Loucy (cell line): ENCODE data around the gene TXNDC16.
A peak's percentile ranks its signal among the peaks of the same experiment; 100 is the strongest.

Experiments
- H2AFZ ChIP-seq: fragments of 200-600 bp; sonication (generic); 2 replicates; pipeline ENCODE4 v1.6.0; 2016; ENCODE audit warnings: antibody characterized with exemption, mild to moderate bottlenecking, low read length, moderate library complexity
- H3F3A ChIP-seq: fragments of 200-600 bp; 2 replicates; pipeline ENCODE4 v1.6.0; 2016; ENCODE audit warnings: antibody characterized with exemption, low read depth, mild to moderate bottlenecking
- H3K27me3 ChIP-seq: fragments of 200-600 bp; sonication (generic); 2 replicates; pipeline ENCODE4 v1.6.1; 2014; ENCODE audit warnings: low read length, mild to moderate bottlenecking; ENCODE audit not compliant: insufficient read depth, poor library complexity, severe bottlenecking
- H3K36me3 ChIP-seq: fragments of 200-600 bp; sonication (generic); 2 replicates; pipeline ENCODE4 v1.6.1; 2016; ENCODE audit warnings: low read length; ENCODE audit not compliant: insufficient read depth
- H3K4me1 ChIP-seq: fragments of 200-600 bp; sonication (generic); 2 replicates; pipeline ENCODE4 v1.5.1; 2014; ENCODE audit warnings: low read length, mild to moderate bottlenecking; ENCODE audit not compliant: insufficient read depth, poor library complexity, severe bottlenecking
- H3K4me2 ChIP-seq: fragments of 200-600 bp; sonication (generic); 2 replicates; pipeline ENCODE4 v1.6.0; 2014; ENCODE audit warnings: antibody characterized with exemption, low read length, low read depth, mild to moderate bottlenecking; ENCODE audit not compliant: poor library complexity, severe bottlenecking
- H3K4me3 ChIP-seq: fragments of 200-600 bp; sonication (generic); 2 replicates; pipeline ENCODE4 v1.5.1; 2014; ENCODE audit warnings: low read length, mild to moderate bottlenecking, mixed read lengths; ENCODE audit not compliant: poor library complexity, severe bottlenecking
- H3K79me2 ChIP-seq: fragments of 200-600 bp; sonication (generic); 2 replicates; pipeline ENCODE4 v1.6.1; 2014; ENCODE audit warnings: low read length; ENCODE audit not compliant: insufficient read depth
- H3K9ac ChIP-seq: fragments of 200-600 bp; sonication (generic); 2 replicates; pipeline ENCODE4 v1.6.0; 2014; ENCODE audit warnings: mild to moderate bottlenecking, low read depth, low read length, moderate library complexity; ENCODE audit not compliant: poor library complexity, severe bottlenecking
- H3K9me2 ChIP-seq: fragments of 200-600 bp; sonication (generic); replicated peaks from 2 replicates; pipeline ENCODE4 v1.6.1; 2016; ENCODE audit warnings: low read depth, low read length, mixed read lengths
- H3K9me3 ChIP-seq: fragments of 200-600 bp; sonication (generic); 2 replicates; pipeline ENCODE4 v1.6.1; 2014; ENCODE audit warnings: mild to moderate bottlenecking, antibody characterized with exemption, low read length, low read depth; ENCODE audit not compliant: insufficient read depth
- H4K20me1 ChIP-seq: fragments of 200-600 bp; sonication (generic); 2 replicates; pipeline ENCODE4 v1.6.0; 2014; ENCODE audit warnings: antibody characterized with exemption, low read length, mild to moderate bottlenecking; ENCODE audit not compliant: insufficient read depth, poor library complexity, severe bottlenecking
- EZH2phosphoT487 ChIP-seq: fragments of 200-600 bp; IDR thresholded peaks from 2 replicates; pipeline ENCODE4 v1.6.1; 2018; ENCODE audit warnings: antibody characterized with exemption, mild to moderate bottlenecking, moderate library complexity, borderline replicate concordance
- TF ChIP-seq, protein P1 (sequence below): fragments of 200-600 bp; sonication (generic); conservative IDR thresholded peaks from 2 replicates; pipeline ENCODE4 v1.5.1; 2014; ENCODE audit warnings: mild to moderate bottlenecking, antibody characterized with exemption, low read length

TXNDC16 gene

GRCh38 chr14:52399921-52400595 lies 152.2 kb downstream of the TXNDC16 start:
- Histone ChIP-seq H3F3A (no peaks in the 10 kb centered on the region), H3K4me1 (peaks cover 35% of the 10 kb centered on the region), H3K36me3 (no peaks in the 10 kb centered on the region), H3K9me2 (no peaks in the 10 kb centered on the region), H3K4me2 (peak overlapping the region; percentile 52), H3K9ac (no peak overlapping the region), H3K4me3 (peak overlapping the region; percentile 9), H3K9me3 (no peaks in the 10 kb centered on the region), H4K20me1 (no peaks in the 10 kb centered on the region), H3K79me2 (no peaks in the 10 kb centered on the region), H3K27me3 (no peaks in the 10 kb centered on the region), H2AFZ (no peak overlapping the region)
- TF ChIP-seq, protein P1, sequence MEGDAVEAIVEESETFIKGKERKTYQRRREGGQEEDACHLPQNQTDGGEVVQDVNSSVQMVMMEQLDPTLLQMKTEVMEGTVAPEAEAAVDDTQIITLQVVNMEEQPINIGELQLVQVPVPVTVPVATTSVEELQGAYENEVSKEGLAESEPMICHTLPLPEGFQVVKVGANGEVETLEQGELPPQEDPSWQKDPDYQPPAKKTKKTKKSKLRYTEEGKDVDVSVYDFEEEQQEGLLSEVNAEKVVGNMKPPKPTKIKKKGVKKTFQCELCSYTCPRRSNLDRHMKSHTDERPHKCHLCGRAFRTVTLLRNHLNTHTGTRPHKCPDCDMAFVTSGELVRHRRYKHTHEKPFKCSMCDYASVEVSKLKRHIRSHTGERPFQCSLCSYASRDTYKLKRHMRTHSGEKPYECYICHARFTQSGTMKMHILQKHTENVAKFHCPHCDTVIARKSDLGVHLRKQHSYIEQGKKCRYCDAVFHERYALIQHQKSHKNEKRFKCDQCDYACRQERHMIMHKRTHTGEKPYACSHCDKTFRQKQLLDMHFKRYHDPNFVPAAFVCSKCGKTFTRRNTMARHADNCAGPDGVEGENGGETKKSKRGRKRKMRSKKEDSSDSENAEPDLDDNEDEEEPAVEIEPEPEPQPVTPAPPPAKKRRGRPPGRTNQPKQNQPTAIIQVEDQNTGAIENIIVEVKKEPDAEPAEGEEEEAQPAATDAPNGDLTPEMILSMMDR: peak; percentile 51
- TF ChIP-seq EZH2phosphoT487: no peak

GRCh38 chr14:52399104-52399503 lies 153.2 kb downstream of the TXNDC16 start:
- no peak overlapping the region for H3K4me3 ChIP-seq
- no peak overlapping the region for H2AFZ ChIP-seq
- H4K20me1 ChIP-seq: no peaks in the 10 kb centered on the region
- no peaks in the 10 kb centered on the region for H3K36me3 ChIP-seq
- no peaks in the 10 kb centered on the region for H3K9me3 ChIP-seq
- peaks cover 35% of the 10 kb centered on the region for H3K4me1 ChIP-seq
- TF ChIP-seq EZH2phosphoT487: no peak
- TF ChIP-seq, protein P1: no peak
- H3K9me2 ChIP-seq: no peaks in the 10 kb centered on the region
- no peaks in the 10 kb centered on the region for H3K27me3 ChIP-seq
- no peak overlapping the region for H3K4me2 ChIP-seq
- H3K79me2 ChIP-seq: no peaks in the 10 kb centered on the region
- H3F3A ChIP-seq: no peaks in the 10 kb centered on the region
- H3K9ac ChIP-seq: no peak overlapping the region

DNA sequence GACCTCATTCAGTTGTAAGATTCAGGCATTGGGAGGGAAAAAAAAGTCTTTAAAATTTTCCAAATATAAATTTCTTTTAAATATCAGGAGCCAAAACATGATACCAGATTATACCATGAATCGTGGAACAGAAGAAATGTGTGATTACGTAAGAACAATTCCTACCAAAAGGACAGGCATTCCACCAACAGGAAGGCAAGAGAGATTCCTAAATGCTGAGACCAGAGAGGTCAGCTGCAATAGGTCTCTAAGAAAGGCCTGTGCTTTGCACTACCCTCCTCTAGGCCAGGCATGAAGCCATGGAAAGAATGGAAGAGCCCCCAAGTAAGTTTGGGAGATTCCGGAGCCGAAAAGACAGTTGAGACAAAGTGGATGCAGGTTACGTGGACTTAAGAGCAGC lies 154.5 kb downstream of the TXNDC16 start:
- no peaks in the 10 kb centered on the region for H3K36me3 ChIP-seq
- peaks cover 27% of the 10 kb centered on the region for H3K4me1 ChIP-seq
- no peak overlapping the region for H3K9ac ChIP-seq
- H4K20me1 ChIP-seq: no peaks in the 10 kb centered on the region
- no peaks in the 10 kb centered on the region for H3F3A ChIP-seq
- no peaks in the 10 kb centered on the region for H3K9me3 ChIP-seq
- H3K27me3 ChIP-seq: no peaks in the 10 kb centered on the region
- TF ChIP-seq, protein P1: no peak
- no peak for TF ChIP-seq EZH2phosphoT487
- H2AFZ ChIP-seq: no peak overlapping the region
- no peaks in the 10 kb centered on the region for H3K9me2 ChIP-seq
- no peak overlapping the region for H3K4me2 ChIP-seq
- H3K79me2 ChIP-seq: no peaks in the 10 kb centered on the region
- no peak overlapping the region for H3K4me3 ChIP-seq
